ENCODE data around the gene SPINK4. TPM values are rescaled to one million over a fixed set of nuclear protein-coding genes. Genes with fewer than 3 reads are reported as not detected.
A peak's percentile ranks its signal among the peaks of the same experiment; 100 is the strongest.

The SPINK4 gene
- total RNA-seq, 2 donors from 2014 or later, result not detected

- peak; percentile 18 for ATAC-seq
- no peak for DNase-seq
- intact Hi-C loops (cut with DNase I), result no loop called here
- H3K27ac ChIP-seq, result peak overlapping the region in 1 of 4 donors; percentile 12
- H3K4me3 ChIP-seq, result no peak overlapping the region
- 52 to 62% methylated on average over 6 of the region's 6 CpGs for WGBS, 2 donors
- H3K9me3 ChIP-seq, result no peaks in the 10 kb centered on the region
- no peaks in the 10 kb centered on the region for H3K36me3 ChIP-seq (replicated peaks in 1 of 2; ENCODE audit: insufficient read depth in 1 of 2, low read depth in 2 of 2)
- TF ChIP-seq POLR2A (IDR thresholded peaks at IDR 0.05), result no peak
- TF ChIP-seq, protein P1, sequence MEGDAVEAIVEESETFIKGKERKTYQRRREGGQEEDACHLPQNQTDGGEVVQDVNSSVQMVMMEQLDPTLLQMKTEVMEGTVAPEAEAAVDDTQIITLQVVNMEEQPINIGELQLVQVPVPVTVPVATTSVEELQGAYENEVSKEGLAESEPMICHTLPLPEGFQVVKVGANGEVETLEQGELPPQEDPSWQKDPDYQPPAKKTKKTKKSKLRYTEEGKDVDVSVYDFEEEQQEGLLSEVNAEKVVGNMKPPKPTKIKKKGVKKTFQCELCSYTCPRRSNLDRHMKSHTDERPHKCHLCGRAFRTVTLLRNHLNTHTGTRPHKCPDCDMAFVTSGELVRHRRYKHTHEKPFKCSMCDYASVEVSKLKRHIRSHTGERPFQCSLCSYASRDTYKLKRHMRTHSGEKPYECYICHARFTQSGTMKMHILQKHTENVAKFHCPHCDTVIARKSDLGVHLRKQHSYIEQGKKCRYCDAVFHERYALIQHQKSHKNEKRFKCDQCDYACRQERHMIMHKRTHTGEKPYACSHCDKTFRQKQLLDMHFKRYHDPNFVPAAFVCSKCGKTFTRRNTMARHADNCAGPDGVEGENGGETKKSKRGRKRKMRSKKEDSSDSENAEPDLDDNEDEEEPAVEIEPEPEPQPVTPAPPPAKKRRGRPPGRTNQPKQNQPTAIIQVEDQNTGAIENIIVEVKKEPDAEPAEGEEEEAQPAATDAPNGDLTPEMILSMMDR (IDR thresholded peaks at IDR 0.05), result no peak
- H3K27me3 ChIP-seq, result no peaks in the 10 kb centered on the region
- H3K4me1 ChIP-seq, result no peaks in the 10 kb centered on the region
Measured at GRCh38 chr9:33197279-33198152, 42.5 kb upstream of the SPINK4 start.

DNA sequence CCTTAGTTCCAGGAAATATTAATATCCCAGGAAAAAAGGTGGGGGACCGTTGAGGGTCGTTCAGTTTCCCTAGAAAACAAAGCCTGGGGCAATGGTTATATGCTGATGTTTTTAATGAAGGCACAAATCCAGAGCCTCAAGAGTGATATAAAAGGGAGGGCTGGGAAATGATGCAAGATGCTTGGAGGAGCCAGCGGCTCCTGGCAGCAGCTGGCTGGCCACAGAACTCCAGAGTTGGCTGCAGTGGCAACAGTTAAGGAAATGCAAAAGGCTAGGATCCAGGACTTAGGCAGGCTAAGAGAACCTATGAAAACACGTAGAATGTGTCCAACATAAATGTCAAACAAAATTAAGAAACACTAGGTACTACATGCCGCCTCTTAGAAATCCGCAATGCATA lies 41.8 kb upstream of the SPINK4 start:
- H3K27ac ChIP-seq, result peak overlapping the region in 1 of 4 donors; percentile 12
- WGBS, 2 donors, result 68 to 75% methylated on average over 6 of the region's 6 CpGs
- TF ChIP-seq, protein P1 (IDR thresholded peaks at IDR 0.05), result no peak
- no peak for TF ChIP-seq POLR2A (IDR thresholded peaks at IDR 0.05)

DNA sequence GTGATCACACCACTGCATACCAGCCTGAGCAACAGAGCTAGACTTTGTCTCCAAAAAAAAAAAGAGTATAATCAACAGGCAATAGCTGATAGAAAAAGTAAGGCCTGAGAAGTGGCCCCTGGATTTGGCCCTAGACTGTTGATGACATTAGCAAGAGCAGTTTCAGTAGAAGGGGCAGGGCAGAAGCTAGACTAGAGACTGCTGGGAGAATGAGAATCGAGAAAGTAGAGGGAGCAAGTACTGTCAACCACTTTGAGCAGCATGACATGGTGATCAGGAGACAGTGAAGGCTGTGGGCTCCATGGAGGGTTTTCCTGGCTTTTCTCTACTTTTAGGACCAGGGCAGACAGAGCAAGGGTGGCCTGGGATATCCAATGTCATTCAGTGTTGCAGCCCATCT lies 37.9 kb upstream of the SPINK4 start:
- Histone ChIP-seq H3K9me3 (no peaks in the 10 kb centered on the region), H3K36me3 (replicated peaks in 1 of 2; ENCODE audit: insufficient read depth in 1 of 2, low read depth in 2 of 2) (no peaks in the 10 kb centered on the region), H3K4me1 (no peaks in the 10 kb centered on the region), H3K27me3 (no peaks in the 10 kb centered on the region), H3K4me3 (no peak overlapping the region), H3K27ac (no peak overlapping the region)
- DNase-seq, result no peak
- TF ChIP-seq, protein P1 (IDR thresholded peaks at IDR 0.05), result no peak
- TF ChIP-seq POLR2A (IDR thresholded peaks at IDR 0.05), result no peak
- intact Hi-C loops (cut with DNase I), result no loop called here
- 83 to 94% methylated on average over 1 of the region's 1 CpG for whole genome bisulfite sequencing, 2 donors
- no peak for ATAC-seq

More for the DNA sequence above, 41.8 kb upstream of the SPINK4 start:
- Histone ChIP-seq H3K36me3 (replicated peaks in 1 of 2; ENCODE audit: insufficient read depth in 1 of 2, low read depth in 2 of 2) (no peaks in the 10 kb centered on the region), H3K9me3 (no peaks in the 10 kb centered on the region), H3K4me3 (no peak overlapping the region), H3K27me3 (no peaks in the 10 kb centered on the region), H3K4me1 (no peaks in the 10 kb centered on the region)
- intact Hi-C loops (cut with DNase I), result no loop called here
- DNase-seq, result peak in 1 of 4 donors; percentile 11
- ATAC-seq, result peak; percentile 41

- H3K9me3 ChIP-seq, result no peaks in the 10 kb centered on the region
- WGBS, 2 donors, result 41 to 53% methylated on average over 9 to 11 of the region's 11 CpGs
- peak in 3 of 4 donors; percentile 31 to 59 (median 31) for DNase-seq
- intact Hi-C loops (cut with DNase I), result no loop called here
- H3K27me3 ChIP-seq, result no peaks in the 10 kb centered on the region
- ATAC-seq, result peak; percentile 43
- H3K4me3 ChIP-seq, result no peak overlapping the region
- H3K36me3 ChIP-seq (replicated peaks in 1 of 2; ENCODE audit: insufficient read depth in 1 of 2, low read depth in 2 of 2), result no peaks in the 10 kb centered on the region
- TF ChIP-seq, protein P1 (IDR thresholded peaks at IDR 0.05), result no peak
- no peak for TF ChIP-seq POLR2A (IDR thresholded peaks at IDR 0.05)
- no peak overlapping the region for H3K27ac ChIP-seq
- no peaks in the 10 kb centered on the region for H3K4me1 ChIP-seq
Measured at GRCh38 chr9:33202552-33203201, 37.3 kb upstream of the SPINK4 start.
